Activated CD4-positive, CD25-positive, alpha-beta regulatory T cell treated with anti-CD3 and anti-CD28 coated beads, Interleukin-2, amount 50 U/mL, for 24 hours (primary cell): Measurements from ENCODE around the gene PRRX2.
A peak's percentile ranks its signal among the peaks of the same experiment; 100 is the strongest.

ENCODE experiments used
- ATAC-seq, 2 donors: fragments of 150-1000 bp; cut with Tn5 transposase; one replicate each; pipeline ENCODE4 v1.10.0; 2021; ENCODE audit warnings: mild to moderate bottlenecking in 1 of 2, moderate library complexity in 1 of 2

Gene PRRX2

DNA sequence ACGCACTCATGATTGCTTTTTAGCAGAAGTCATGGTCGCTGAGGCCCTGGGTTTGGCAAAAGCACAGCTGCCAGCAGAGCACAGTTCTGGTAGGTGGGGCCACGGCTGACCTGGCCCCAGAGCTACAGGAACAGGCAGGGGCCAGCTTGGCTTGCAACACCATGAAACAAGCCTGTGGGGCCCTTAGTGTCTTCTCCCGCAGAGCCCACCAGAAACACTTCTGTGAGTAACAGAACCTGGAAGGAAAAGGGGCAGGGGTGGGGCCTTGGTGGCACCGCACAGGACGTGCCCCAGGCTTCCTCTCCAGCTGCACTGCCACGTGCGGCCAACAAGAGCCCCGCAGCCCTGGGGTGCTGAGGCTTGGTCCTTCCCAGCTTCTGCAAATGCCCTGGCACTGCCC is 28.3 kb upstream of the PRRX2 start:
- ATAC-seq, result no peak

DNA sequence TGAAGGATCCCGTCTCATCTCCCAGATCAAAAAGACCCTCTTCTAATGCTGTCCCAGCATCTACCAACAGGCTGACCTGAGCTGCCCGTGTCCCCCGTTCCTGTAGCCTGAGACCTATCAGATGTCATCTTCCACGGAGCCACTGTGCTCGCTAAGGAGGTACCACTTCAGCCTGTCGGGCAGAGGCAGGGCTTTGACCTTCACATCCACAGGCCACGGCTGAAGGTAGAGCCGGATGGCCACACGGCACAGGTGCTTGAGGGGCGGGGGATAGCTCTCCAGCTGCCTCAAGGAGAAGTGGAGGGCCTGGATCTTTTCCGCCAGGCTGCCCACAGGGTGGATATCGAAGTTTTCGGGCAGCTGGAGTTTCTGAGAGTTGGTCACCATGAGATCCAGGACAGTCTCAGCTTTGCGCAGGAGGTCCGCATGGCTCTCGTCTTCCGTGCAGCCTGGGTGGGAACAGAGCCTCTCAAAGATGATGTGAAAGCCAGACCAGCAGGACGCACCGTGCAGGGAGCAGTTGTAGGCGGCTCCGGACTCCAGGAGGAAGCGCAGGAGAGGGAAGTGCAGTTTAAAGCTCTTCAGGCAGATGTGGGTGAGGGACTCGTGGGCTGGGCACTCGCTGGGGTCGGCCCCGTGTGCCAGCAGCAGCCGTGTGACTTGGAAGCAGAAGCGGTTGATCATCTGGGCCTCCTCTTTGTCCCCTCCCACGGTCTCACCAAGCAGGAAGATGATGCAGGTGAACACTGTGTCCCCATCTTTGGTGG is 27.6 kb upstream of the PRRX2 start:
- ATAC-seq, result no peak

DNA sequence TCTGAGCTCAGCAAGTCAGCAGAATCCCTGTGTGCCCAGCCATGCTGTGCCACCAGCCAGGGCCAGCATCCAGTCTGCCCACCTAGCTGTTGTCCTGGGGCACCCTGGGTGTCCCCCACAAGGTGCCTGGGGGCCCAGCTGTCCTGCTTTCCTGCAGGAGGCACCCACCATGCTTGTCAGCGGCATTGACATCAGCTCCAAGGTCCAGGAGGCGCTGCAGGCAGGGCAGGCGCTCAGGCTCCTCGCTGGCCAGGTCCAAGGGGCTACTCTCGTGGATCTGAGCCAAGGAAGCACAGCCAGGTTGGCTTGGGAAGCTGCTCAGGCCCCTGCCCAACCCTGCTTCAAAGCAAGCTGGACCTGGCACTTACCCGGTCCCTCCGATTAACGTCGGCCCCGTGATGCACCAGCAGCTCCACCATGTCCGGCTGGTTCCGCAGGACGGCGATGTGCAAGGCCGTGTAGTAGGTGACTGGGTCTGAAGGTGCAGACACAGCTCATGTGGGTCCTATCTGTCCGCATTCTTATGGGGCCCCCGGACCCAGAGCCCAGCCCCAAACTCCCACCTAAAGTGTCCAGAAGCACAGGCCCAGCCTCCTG is 26.3 kb upstream of the PRRX2 start:
- no peak for ATAC-seq

DNA sequence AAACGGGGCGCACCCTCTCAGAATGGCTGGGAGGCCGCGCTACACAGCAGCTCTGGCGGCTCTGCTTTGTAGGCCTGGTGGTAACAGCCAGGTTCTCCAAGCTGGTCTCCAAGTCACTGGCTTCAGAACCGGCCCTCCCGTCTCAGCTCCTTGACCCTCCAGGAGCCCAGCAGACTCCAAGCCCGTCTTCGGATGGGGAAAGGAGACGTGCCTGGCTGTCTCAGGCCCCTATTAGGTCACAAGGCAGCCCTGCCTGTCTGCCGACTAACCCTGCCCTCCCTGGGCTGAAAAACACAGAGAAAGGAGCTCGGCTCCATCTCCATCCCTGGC is 25.7 kb upstream of the PRRX2 start:
- no peak for ATAC-seq

DNA sequence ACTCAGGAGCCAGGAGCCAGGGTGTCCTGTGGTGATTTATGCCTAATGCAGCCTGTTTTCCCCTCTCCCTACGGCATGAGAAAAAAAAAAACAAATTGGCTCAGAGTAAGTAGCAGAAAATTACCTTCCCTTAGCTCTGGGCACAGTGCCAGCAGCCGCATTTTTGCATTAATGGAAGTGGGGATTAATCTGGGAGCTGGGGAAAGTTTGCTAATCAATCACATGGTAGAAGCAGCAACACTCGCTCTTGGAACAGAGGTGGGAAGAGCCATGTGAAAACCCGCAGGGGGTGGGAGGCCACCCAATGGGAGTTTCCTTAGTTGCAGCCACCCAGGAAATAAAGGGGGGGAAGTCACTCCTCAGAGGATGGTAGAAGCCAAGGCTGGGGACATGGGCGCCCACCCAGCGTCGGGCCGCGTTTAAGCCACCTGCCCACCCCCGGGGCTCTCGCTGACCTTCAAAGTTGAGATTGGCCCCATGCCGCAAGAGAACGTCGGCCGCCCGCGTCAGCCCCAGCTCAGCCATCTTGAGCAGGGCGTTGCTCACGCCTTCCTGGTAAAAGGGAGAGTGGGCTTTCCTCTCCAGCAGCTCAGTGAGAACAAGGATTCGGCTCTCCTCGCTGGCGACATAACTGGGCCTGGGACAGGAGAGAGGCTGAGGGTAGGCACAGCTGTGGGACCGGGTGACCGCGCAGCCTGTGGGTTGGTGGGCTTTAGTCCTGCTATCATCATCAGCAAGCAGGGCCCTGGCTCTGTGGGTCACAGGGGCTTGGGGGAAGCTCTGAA is 25.2 kb upstream of the PRRX2 start:
- ATAC-seq, result no peak

DNA sequence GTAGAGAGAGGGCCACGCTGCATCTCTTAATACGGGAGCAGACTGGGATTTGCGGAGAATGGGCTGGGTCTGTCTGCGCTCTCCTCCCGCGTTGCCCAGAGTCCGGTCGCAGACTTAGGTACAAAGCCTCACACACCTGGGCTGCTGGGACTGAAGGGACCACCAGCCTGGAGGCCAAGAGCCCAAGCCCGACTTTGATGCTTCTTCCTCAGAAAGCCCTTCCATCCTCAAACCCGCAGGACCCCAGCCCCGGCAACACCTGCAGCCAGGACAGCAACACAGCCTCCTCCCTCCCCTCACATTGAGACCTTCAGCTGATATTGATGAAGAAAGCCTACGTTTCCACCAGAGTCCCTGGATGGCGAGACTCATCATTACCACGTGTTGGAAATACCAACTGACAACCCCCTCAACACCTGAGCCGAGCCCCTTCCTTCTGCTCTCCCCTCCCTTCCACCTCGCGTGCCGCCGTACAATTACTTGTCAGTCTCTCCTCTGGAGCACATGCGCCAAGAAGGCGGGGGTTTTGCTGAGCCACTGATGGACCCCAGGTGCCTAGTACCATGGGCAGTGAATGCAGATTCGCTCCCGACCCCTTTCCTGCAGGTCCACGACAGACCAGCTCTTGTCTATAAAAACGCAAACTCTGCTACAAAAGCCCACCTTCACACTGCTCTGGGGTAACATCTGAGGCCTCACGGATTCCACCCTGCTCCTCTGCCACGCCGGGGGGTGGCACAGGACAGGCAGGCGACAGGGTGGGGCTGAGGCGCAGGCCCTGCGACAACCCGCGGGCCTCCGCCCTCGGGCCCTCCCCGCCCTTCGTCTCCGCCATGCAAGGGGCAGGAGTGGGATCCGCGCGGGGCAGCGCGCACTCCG is 24.3 kb upstream of the PRRX2 start:
- no peak for ATAC-seq

DNA sequence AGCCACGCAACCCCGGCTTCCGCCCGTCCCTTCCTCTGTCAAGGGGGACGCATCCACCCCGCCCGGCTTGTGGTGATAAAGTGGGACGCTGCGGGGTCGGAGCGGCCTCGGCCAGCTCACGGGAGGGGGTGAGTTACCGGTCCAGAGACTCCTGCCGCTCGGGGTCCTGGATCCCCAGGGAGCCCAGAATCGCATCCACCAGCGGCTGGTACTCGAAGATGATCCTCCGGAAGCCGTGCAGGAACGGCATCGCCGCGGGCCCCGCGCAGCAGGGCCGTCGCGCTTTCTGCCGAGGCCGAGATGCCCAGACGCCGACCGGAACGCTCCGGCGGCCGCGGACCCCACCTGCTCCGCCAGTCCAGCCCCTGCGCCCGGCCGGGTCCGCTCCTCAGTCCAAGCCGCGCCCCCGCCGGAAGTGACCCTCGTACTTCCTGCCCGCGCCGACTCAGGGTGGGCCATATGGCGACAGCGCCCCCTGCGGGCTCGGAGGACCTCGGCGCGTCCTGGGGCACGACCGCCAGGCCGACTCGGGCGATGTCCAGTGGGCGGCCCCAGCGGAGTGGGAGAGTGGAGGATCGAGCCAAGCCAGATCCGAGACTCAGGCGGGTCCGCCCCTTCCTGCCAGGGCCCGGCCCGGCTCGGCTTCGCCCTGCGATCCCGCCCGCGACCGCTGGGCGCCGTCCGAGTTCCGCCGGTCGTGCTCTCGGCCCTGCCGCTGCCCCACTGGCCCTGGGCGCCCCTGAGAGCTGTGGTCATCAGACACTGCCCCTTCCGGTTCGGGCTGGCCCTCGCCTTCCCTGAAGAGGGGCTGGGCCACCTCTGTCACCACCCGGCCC is 23.5 kb upstream of the PRRX2 start, which contains the start of gene ASB6:
Gene ASB6 (minus strand): TSS at position 402 of the 836 bp plus-strand sequence. CDS start 152 bp downstream, at position 250.
- ATAC-seq, result peak; percentile 90 to 94

DNA sequence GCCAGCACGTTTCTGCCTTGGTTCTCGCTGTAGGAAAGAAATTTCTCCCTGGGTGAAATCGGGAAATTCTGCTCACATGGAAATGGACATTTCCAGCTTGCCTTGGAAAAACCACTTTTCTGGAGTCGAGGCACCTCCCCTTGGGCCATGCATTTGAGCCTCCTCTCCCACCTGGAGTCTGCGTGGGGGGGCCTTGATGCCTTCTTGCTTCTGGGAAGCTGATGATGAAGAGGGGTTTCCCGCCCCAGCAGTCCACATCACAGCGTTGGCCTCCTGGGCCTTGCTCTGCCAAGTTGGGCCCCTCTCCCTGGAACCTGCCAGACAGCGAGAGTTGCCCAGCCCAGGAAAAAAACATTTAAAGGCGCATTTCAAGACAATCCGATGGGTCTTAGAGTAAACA is 21.7 kb upstream of the PRRX2 start:
- ATAC-seq, result no peak

DNA sequence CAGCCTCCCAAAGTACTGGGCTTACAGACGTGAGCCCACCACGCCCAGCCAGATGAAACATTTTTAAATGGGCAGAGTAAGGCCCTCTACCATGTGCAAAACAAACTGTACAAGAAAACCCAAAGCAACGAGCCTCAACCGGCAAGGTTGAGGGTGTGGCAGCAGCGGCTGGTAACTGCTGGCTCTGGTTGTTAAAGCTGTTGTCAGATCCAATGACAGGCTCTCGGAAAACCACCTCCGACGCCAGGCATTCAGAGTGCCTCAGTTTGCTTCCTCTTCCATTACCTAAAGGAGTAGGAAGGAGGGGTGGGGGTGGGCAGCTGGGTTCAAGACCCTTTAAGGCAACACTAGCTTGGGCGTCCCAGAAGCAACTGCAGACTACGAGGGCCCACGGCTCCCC is 21.1 kb upstream of the PRRX2 start:
- ATAC-seq, result no peak

DNA sequence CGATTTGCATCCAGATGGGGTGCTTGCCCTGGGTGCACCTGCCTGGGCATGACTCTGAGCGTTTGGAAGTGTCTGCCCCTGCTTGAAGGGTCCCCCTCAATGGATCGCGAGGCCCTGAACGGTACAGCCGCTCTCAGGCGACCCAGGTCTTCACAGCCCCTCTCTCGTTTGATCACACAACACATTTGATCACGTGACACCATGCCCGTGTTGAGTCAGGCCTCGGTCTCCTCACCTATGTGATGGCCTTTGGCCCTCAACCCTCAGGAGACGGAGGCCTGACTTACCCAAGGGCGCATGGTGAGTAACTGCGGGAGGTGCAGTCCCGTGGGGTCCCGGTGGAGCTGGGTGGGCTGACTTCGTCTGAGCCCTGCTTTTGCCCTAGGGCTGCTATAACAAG is 20.5 kb upstream of the PRRX2 start:
- no peak for ATAC-seq

DNA sequence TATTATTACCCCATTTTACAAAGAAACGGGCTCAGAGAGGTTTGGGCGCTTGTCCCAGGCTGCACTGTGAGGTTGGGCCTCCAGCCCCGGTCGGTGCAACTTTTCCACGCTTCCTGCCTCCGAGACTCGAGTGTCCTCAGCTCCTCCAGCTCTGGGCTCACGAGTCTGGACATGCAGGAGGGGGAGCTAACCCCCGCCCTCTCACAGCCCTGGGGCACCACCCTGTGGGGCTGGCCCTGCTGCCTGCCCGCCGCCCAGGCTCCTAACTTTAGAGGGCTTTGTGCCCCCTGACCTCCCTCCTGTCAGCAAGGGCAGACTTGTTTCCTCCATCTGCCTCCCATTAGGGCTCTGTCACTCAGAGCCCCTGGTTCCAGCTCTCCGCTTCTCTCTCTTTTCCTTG is 19.2 kb upstream of the PRRX2 start:
- no peak for ATAC-seq

DNA sequence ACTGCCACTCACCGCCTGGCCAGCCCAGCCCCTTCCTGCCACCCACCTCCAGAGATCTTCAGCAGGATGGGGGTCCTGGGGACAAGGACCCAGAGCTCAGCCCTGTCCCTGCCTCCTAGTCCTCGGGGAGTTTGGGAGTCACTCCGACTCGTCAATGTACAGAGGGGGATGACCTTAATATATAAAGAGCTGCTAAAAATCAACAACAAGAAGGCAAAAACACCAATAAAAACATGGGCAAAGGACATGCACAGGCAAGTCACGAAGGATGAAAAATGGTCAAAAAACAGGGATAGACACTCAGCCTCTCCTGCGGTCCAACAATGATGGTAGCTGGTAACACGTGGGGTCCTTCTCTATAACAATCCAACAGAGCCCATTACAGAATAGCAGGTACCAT is 18.8 kb upstream of the PRRX2 start:
- ATAC-seq, result no peak

DNA sequence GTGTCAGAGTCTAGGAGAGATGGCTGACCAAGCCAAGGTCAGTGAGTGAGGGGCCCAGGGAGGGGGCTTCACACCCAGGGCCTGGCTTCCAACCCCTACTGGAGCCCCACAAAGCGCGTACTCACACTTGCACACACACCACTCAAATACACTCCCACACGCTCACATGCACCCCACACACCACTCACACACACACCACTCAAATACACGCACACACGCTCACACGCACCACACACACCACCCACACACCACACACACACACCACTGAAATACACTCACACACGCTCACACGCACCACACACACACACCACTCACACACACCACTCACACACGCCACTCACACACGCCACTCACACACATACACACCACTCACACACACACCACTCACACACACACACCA is 17.8 kb upstream of the PRRX2 start:
- no peak for ATAC-seq

DNA sequence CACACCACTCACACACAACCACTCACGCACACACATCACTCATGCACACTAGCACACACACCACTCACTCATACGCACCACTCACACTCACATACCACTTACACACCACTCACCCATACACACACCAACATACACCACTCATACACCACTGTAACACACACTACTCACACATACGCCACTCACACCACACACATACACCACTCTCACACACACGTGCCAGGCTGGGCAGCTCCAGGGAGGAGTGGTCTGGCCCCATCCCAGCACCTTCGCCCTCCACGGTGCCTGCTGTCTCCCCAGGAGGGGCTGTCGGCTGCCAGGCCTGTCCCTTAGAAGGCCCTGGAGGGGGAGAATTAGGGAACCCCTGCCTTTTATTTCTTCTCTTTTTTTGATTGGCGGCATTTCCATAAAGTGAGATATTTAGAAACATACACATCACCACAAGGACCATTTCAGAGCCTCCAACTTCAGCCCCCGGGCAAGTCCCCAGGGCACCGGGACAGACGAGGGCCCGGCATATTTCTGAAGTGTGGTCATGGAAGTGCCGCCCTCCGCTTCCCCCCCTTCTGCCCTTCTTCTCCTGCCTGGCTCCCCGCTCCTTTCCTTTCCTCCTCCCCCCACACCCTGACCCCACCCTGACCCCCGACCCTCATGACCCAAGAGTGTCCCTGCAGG is 17.2 kb upstream of the PRRX2 start:
- ATAC-seq, result no peak

DNA sequence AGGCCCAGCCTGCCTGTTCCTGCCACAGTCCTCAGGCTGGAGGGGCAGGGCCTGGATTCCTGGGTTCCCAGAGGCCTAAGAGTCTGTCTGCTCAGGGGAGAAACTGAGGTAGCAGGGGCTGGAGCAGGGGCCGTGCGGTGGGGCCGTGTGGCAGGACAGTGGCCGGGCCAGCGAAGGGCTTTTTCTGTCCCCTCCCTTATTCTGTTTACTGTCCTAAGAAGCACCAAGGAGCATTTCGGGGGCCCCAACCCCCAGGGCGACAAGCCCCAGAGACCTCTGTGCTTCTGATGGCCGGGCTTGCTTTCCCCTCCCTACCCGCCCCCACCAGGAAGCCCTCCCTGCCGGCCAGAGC is 16.7 kb upstream of the PRRX2 start:
- no peak for ATAC-seq

DNA sequence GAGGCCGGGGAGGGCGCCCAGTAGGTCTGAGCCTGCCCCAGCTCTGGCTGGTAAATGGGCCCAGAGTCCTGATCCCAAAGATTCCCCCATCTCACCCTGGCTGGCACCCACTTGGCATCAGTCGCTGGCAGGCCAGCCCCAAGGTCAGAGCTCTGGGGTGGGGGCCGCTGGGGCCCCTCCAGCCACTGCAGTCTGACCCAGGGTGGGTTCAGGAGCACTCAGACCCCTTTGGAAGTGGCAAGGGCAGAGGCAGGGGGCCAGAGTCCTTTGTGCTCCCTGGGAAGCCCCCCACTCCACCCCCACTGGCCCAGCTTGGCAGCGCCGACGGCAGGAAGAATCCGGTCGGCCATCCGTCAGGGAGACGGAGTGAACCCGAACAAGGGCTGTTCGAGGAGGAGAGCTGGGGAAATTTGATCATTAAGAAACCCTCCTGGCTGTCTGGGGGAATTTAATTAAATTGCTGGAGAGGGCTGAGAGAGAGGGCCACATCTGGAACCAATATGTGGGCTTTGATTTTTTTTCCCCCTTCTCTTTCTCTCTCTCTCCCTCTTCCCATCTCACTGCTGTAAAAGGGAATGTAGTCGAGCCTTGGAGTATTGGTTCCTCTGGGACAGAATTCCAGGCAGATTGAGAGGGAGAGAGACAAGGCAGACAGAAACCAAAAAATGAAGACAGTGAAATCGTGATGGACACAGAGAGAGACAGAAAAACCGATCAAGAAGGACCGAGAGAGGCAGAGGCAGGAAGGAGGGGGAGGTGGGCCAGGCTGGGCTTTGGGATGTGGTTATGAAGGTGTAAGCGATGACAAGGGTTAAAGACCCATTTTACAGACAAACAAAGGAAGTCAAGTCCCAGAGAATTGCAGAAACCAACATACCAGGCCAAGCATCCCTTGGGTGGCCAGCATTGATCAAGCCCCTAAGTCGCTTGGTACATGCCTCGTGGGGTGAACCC is 15.4 kb upstream of the PRRX2 start:
- ATAC-seq, result no peak

DNA sequence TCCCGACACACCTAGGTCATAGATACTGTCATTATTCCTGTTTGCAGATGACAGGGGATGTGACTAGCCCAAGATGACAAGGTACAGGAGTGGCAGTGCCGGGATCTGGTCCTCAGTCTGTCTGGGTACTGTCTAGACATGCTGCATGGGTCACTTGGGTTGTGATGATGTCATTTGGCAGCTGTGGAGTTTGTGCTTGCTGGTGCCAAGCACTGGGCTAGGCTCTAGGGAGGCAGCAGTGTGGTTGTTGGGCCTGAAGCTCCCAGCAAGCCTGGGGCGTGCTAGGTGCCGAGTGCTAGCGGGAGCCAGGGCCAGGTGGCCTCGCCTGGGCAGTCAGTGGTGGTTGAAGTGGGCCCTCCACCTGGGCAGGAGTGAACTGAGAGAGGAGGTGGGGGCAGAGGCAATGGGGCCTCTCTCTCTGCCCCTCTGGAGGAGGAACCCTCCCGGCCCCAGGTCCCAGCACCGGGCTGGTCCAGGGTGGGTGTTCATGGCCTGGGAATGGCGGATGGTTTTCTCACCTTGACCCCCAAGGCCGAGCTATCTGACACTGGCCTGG is 14.7 kb upstream of the PRRX2 start:
- ATAC-seq, result no peak

DNA sequence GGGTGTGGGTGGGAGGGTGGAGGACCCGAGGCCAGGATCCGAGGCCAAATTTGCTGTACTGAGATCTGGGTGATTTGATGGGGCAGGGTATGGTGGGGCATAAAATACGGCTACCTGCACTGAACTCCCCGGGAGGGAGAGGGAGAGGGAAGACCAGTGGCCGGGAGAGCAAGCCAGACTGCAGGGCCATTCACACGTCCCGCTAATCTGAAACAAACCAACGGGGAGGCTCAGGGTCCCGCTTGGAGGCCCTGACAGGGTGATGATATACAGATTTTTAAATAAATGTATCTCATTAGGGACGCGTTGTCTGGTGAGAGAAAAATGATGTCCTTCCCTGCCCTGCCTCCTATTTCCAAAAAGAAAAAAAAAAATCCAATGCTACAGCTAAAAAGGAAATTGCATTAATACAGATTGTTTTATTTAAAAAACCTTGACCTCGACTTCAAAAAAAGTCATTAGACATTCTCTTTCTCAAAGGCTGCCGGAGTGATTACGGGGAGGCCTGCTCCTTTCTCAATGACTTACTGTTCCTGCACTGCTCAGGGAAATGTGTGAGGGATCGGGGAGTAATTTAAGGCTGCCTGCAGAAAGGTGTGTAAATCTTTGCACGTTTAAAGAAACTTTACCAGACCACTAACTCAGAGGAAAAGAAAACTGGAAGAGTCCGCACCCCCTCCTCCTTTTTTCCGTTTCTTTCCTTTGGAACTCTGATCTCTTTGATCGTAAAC is 11.5 kb upstream of the PRRX2 start:
- no peak for ATAC-seq

DNA sequence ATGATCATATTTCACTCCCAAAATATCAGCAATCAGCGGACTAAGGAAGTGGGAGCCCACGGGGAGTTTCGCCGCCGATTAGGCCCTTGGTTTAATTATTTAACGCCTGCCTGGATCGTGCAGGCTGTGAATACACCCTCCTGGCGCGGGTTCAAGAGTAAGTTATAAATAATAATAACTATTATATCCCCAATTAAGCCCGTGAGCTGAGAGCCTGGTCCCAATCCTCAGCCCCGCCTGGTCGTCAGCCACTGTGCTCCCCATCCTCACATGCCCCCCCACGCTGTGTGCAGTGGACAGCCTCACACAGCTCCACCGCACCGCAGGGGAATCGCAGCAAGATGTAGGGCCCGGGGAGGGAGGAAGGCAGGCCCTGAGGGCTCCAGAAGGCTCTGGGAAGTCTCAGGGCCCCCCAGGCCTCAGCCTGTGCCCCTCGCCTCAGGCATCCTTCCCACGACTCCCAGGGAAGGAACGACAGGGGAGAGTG is 10.8 kb upstream of the PRRX2 start:
- ATAC-seq, result no peak
